Upper lobe of left lung (tissue), 6 donors: ENCODE data around the gene THSD7A. TPM values are rescaled to one million over a fixed set of nuclear protein-coding genes. Genes with fewer than 3 reads are reported as not detected.

ENCODE experiments used
- ATAC-seq, 2 donors: fragments of 200-7000 bp; cut with Tn5 transposase; one replicate each; pipeline ENCODE4 v1.9.1; 2022; ENCODE audit warnings: mild to moderate bottlenecking in 2 of 2, moderate library complexity in 2 of 2; ENCODE audit not compliant: low FRiP score in 2 of 2
- DNase-seq, 2 donors: peaks; one replicate each; pipeline ENCODE4 v3.0.0-alpha.2; 2019 to 2020
- H3K27ac ChIP-seq, 4 donors: fragments of 200-600 bp; sonication (generic); one replicate each; pipeline ENCODE4 v1.5.1; 2016 to 2019
- H3K27me3 ChIP-seq, 4 donors: fragments of 200-600 bp; sonication (generic); one replicate each; pipeline ENCODE4 v1.5.1; 2017 to 2019
- H3K36me3 ChIP-seq, 4 donors: fragments of 200-600 bp; sonication (generic); one replicate each; pipeline ENCODE4 v1.5.1; 2016 to 2019
- H3K4me1 ChIP-seq, 4 donors: fragments of 200-600 bp; sonication (generic); one replicate each; pipeline ENCODE4 v1.5.1; 2018 to 2019
- H3K4me3 ChIP-seq, 4 donors: fragments of 200-600 bp; sonication (generic); one replicate each; pipeline ENCODE4 v1.5.1; 2017 to 2019; ENCODE audit warnings: mild to moderate bottlenecking in 2 of 4, moderate library complexity in 1 of 4
- H3K9me3 ChIP-seq, 4 donors: fragments of 200-600 bp; sonication (generic); one replicate each; pipeline ENCODE4 v1.5.1; 2018 to 2019
- CTCF ChIP-seq, 6 experiments: fragments of 450-650 bp in 4 of 6; fragments of 200-600 bp in 2 of 6; sonication (generic) in 2 of 6; IDR thresholded peaks; one replicate each; pipeline ENCODE4 v1.5.1; 2016 to 2019; ENCODE audit warnings: antibody characterized with exemption in 6 of 6
- EP300 ChIP-seq, 4 donors: sonication (generic); formaldehyde crosslinking; IDR thresholded peaks; one replicate each; pipeline ENCODE4 v1.5.1; 2017; ENCODE audit warnings: antibody characterized with exemption in 4 of 4, control low read depth in 2 of 4
- POLR2A ChIP-seq, 4 donors: fragments of 450-650 bp; IDR thresholded peaks; one replicate each; pipeline ENCODE4 v1.5.1; 2016 to 2017; ENCODE audit warnings: antibody characterized with exemption in 4 of 4, mild to moderate bottlenecking in 2 of 4
- POLR2AphosphoS5 ChIP-seq, 2 donors: sonication (generic); formaldehyde crosslinking; IDR thresholded peaks; one replicate each; pipeline ENCODE4 v1.5.1; 2017; ENCODE audit warnings: antibody characterized with exemption in 2 of 2
- WGBS, 2 donors: methylation state at CpG; one replicate each; pipeline ENCODE4 v1.1.5; 2017 to 2018; 5-methylcytosine and 5-hydroxymethylcytosine counted together
- total RNA-seq, 6 donors: library from RNA; depleted of rRNA in 4 of 6; stranded (reverse); fragments of >200 nt in 4 of 6; gene quantifications; one replicate each; pipeline versions ENCODE4 v1.1.0 to v1.2.1, GENCODE V29; 2016 to 2021
- donor health status: DM: no; HTN: no; CAD: no; lungs with moderate emphysema.
- donor health status: DM: no; HTN: yes; CAD: no; lungs with severe emphysema.

THSD7A gene
- total RNA-seq, 6 donors from 2014 or later, result 5.1 to 15.7 (median 7.0) TPM

- WGBS, 2 donors, result 45 to 55% methylated on average over 5 of the region's 5 CpGs
- H3K27ac ChIP-seq, result peak overlapping the region in 3 of 4 donors; percentile 11 to 63 (median 48)
- ATAC-seq, result peak in 1 of 2 donors; percentile 44
Measured at GRCh38 chr7:11458736-11459483, 373.1 kb downstream of the THSD7A start.

GRCh38 chr7:11457419-11457818, 374.6 kb downstream of the THSD7A start:
- TF ChIP-seq CTCF (IDR thresholded peaks at IDR 0.05) (no peak), POLR2A (IDR thresholded peaks at IDR 0.05) (no peak), POLR2AphosphoS5 (IDR thresholded peaks at IDR 0.05) (no peak), EP300 (IDR thresholded peaks at IDR 0.05) (no peak)
- 83 to 86% methylated on average over 3 of the region's 3 CpGs for WGBS, 2 donors
- Histone ChIP-seq H3K4me1 (peaks cover 0 to 3% (median 1%) of the 10 kb centered on the region in 4 donors), H3K27me3 (no peaks in the 10 kb centered on the region), H3K4me3 (no peak overlapping the region), H3K27ac (no peak overlapping the region), H3K36me3 (no peaks in the 10 kb centered on the region), H3K9me3 (no peaks in the 10 kb centered on the region)
- no peak for ATAC-seq
- DNase-seq, result no peak

More at GRCh38 chr7:11458736-11459483, 373.1 kb downstream of the THSD7A start:
- Histone ChIP-seq H3K36me3 (no peaks in the 10 kb centered on the region), H3K4me1 (peaks cover 0 to 3% (median 1%) of the 10 kb centered on the region in 4 donors), H3K4me3 (no peak overlapping the region), H3K27me3 (no peaks in the 10 kb centered on the region), H3K9me3 (no peaks in the 10 kb centered on the region)
- TF ChIP-seq POLR2AphosphoS5 (IDR thresholded peaks at IDR 0.05) (peak in 1 of 2 donors; percentile 54), POLR2A (IDR thresholded peaks at IDR 0.05) (no peak), CTCF (IDR thresholded peaks at IDR 0.05) (no peak), EP300 (IDR thresholded peaks at IDR 0.05) (peak in 2 of 4 donors; percentile 47 to 57)
- DNase-seq, result no peak

GRCh38 chr7:11456574-11456973, 375.4 kb downstream of the THSD7A start:
- WGBS, 2 donors, result 93 to 100% methylated on average over 1 of the region's 1 CpG
- peaks cover 0 to 3% (median 1%) of the 10 kb centered on the region in 4 donors for H3K4me1 ChIP-seq
- no peak overlapping the region for H3K4me3 ChIP-seq
- no peak for TF ChIP-seq POLR2A (IDR thresholded peaks at IDR 0.05)
- TF ChIP-seq POLR2AphosphoS5 (IDR thresholded peaks at IDR 0.05), result no peak
- TF ChIP-seq CTCF (IDR thresholded peaks at IDR 0.05), result no peak
- no peak for TF ChIP-seq EP300 (IDR thresholded peaks at IDR 0.05)
- H3K27ac ChIP-seq, result no peak overlapping the region
- no peaks in the 10 kb centered on the region for H3K9me3 ChIP-seq
- no peaks in the 10 kb centered on the region for H3K36me3 ChIP-seq
- H3K27me3 ChIP-seq, result no peaks in the 10 kb centered on the region
- DNase-seq (no peak), ATAC-seq (no peak)

- ATAC-seq (no peak), DNase-seq (no peak)
- Histone ChIP-seq H3K4me1 (peaks cover 0 to 2% (median 0%) of the 10 kb centered on the region in 4 donors), H3K27me3 (no peaks in the 10 kb centered on the region), H3K9me3 (no peaks in the 10 kb centered on the region), H3K27ac (no peak overlapping the region), H3K36me3 (no peaks in the 10 kb centered on the region), H3K4me3 (no peak overlapping the region)
- TF ChIP-seq POLR2A (IDR thresholded peaks at IDR 0.05), result no peak
- TF ChIP-seq EP300 (IDR thresholded peaks at IDR 0.05), result no peak
- TF ChIP-seq CTCF (IDR thresholded peaks at IDR 0.05), result no peak
- no peak for TF ChIP-seq POLR2AphosphoS5 (IDR thresholded peaks at IDR 0.05)
- 46 to 53% methylated on average over 3 of the region's 3 CpGs for WGBS, 2 donors
Measured at GRCh38 chr7:11452476-11452875, 379.5 kb downstream of the THSD7A start.
